ENCODE results near the gene HHAT. TPM values are rescaled to one million over a fixed set of nuclear protein-coding genes. Genes with fewer than 3 reads are reported as not detected.

HHAT gene
- total RNA-seq, 2 donors from 2014 or later, result 1.6 to 2.0 TPM

- no peak for DNase-seq (ENCODE audit: low spot score)
- H3K27me3 ChIP-seq, result no peaks in the 10 kb centered on the region
- no peak overlapping the region for H3K27ac ChIP-seq
- peaks cover 0 to 22% of the 10 kb centered on the region in 2 donors for H3K4me1 ChIP-seq
- TF ChIP-seq CTCF (IDR thresholded peaks at IDR 0.05), result no peak
- H3K9me3 ChIP-seq, result no peaks in the 10 kb centered on the region
- H3K4me3 ChIP-seq, result no peak overlapping the region
- H3K36me3 ChIP-seq, result no peaks in the 10 kb centered on the region
Measured at GRCh38 chr1:210303391-210303790, 25.3 kb upstream of the HHAT start.

DNA sequence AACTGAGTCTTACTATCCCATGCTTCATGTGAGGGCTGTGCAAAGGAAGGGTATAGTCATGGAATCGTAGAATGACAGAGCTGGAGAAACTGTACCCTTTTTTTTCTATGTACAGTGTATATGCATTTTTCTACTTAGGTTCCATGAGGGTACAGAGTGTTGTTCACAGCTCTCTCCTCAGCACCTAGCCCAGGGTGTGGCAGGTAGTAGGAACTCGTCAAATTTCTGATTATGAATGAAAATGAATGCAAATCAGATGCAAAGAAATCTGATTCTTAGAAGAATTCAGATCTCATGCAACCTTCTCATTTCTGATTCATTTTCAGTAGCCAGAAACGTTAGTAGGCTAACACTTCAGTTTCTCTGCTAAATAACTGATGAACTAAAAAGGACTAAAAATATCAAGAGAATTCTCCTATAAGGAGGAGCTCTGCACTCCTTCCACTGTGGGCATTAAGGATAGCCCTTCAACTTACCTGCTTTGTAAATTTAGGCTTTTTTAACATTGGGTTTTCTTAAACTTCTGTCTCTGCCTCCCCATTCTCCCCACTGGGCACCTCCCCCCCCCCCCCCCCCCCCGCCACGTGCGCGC lies 18.0 kb upstream of the HHAT start:
- H3K4me3 ChIP-seq, result peak overlapping the region in 1 of 2 donors; percentile 44
- H3K9me3 ChIP-seq, result no peaks in the 10 kb centered on the region
- H3K4me1 ChIP-seq, result peaks cover 0 to 16% of the 10 kb centered on the region in 2 donors
- no peak for TF ChIP-seq CTCF (IDR thresholded peaks at IDR 0.05)
- no peaks in the 10 kb centered on the region for H3K36me3 ChIP-seq
- no peaks in the 10 kb centered on the region for H3K27me3 ChIP-seq
- no peak for DNase-seq (ENCODE audit: low spot score)
- H3K27ac ChIP-seq, result peak overlapping the region; percentile 71 to 78

GRCh38 chr1:210311726-210312493 lies 16.8 kb upstream of the HHAT start:
- no peak for TF ChIP-seq CTCF (IDR thresholded peaks at IDR 0.05)
- no peak for DNase-seq (ENCODE audit: low spot score)
- Histone ChIP-seq H3K27me3 (no peaks in the 10 kb centered on the region), H3K36me3 (no peaks in the 10 kb centered on the region), H3K9me3 (no peaks in the 10 kb centered on the region), H3K4me3 (peak overlapping the region in 1 of 2 donors; percentile 44), H3K4me1 (peaks cover 0 to 16% of the 10 kb centered on the region in 2 donors), H3K27ac (peak overlapping the region; percentile 71 to 78)

DNA sequence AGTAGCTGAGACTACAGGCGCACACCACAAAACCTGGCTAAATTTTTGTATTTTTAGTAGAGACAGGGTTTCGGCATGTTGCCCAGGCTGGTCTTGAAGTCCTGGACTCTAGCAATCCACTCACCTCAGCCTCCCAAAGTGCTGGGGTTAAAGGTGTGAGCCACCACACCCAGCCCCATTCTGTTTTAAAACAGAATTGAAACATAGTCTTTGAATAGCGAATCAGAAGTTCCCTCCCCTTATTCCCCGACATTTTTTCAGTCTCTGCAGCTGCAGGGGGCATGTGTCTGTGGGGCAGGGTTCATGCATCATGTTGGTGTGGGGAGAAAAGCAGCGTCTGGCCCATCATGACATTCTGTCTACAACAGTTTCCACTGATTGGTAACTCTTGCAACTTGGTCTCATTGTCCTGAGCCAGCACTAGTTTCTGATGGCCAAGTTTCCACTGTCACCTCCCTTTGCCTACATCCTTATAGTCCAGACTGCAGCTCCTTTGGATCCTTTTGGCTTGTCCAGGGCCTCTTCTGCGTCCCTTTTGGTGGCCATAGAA lies 15.6 kb upstream of the HHAT start:
- Histone ChIP-seq H3K36me3 (no peaks in the 10 kb centered on the region), H3K4me3 (no peak overlapping the region), H3K27ac (no peak overlapping the region), H3K4me1 (peaks cover 0 to 16% of the 10 kb centered on the region in 2 donors), H3K9me3 (no peaks in the 10 kb centered on the region), H3K27me3 (no peaks in the 10 kb centered on the region)
- no peak for TF ChIP-seq CTCF (IDR thresholded peaks at IDR 0.05)
- no peak for DNase-seq (ENCODE audit: low spot score)

GRCh38 chr1:210313921-210314320 lies 14.8 kb upstream of the HHAT start:
- Histone ChIP-seq H3K4me1 (peaks cover 0 to 16% of the 10 kb centered on the region in 2 donors), H3K9me3 (no peaks in the 10 kb centered on the region), H3K27ac (no peak overlapping the region), H3K36me3 (no peaks in the 10 kb centered on the region), H3K27me3 (no peaks in the 10 kb centered on the region), H3K4me3 (no peak overlapping the region)
- no peak for DNase-seq (ENCODE audit: low spot score)
- TF ChIP-seq CTCF (IDR thresholded peaks at IDR 0.05), result no peak

Measured in right atrium auricular region (tissue), 2 donors.